G401.6 (cell line): ENCODE data around the gene ZBTB46.
"Not testable (repeated sequence)": the region's sequence is repeated elsewhere in the genome, so short reads cannot be mapped to it uniquely, and the experiment has no call there.

ENCODE experiments used
- FAIRE-seq: peaks from 2 replicates; lab custom pipeline; 2012; peaks lifted over from hg19 to GRCh38; lab: Jason Lieb, UNC

ZBTB46 gene

GRCh38 chr20:63814891-63815614, 16.0 kb downstream of the ZBTB46 start:
- no peak for FAIRE-seq

GRCh38 chr20:63811491-63811875, 19.6 kb downstream of the ZBTB46 start:
- no peak for FAIRE-seq

DNA sequence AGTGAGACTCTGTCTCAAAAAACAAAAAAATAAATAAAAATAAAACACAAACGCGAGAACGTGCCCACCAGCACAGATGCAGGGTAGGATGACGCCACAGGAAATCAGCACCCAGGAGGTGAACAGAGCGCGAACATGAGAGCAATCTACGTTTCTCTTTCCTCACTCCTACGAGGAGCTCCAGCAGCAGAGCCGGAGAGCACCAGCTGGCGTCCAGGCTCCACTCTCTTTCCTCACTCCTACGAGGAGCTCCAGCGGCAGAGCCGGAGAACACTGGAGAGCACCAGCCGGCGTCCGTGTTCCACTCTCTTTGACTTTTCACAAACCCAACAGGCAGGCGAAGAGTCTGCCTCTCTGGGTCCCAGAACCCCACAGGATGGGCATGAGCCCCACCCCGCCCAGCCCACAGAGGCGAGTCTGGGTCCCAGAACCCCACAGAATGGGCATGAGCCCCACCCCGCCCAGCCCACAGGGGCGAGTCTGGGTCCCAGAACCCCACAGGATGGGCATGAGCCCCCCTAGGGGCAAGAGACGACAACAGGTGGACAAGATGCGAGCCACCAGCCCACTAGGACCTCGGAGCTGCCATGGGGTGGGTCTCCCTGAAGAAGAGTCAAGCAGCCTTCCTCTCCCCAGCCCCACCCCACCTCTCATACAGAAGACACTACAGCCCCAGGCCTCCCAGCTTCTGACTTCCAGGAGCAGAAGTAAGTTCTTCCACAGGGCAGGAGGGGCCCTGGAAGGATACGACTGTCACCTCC, 20.2 kb downstream of the ZBTB46 start:
- FAIRE-seq: no peak

- no peak for FAIRE-seq
Observed at GRCh38 chr20:63809856-63810255, 21.2 kb downstream of the ZBTB46 start.

GRCh38 chr20:63808964-63809674, 21.9 kb downstream of the ZBTB46 start:
- no peak for FAIRE-seq

DNA sequence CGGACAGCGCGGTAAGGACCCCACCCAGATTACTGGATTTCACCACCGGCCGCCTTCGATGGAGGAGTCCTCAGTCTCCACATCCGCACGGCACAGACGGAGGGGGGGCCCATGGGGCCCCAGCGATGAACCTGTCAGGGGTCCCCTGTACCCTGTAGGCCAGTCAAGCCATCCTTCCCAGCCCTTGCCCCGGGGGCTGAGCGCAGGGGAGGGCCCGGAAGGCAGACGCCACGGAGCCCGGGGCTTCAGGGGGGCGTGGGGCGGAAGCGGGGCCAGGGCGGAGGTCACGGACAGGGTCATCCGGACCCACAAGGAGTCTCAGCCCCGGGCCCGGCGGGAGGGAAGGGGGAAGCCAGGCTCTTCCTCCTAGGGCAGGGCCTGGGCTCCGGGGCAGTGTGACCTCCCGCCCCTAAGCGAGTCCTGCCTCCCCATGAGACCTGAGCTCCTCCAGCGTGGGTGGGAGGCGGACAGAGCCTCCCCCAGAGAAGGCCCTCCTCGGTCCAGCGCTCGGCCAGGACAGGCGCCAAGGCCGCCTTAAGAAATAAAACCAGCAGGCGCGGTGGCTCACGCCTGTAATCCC, 22.8 kb downstream of the ZBTB46 start:
- no peak for FAIRE-seq

DNA sequence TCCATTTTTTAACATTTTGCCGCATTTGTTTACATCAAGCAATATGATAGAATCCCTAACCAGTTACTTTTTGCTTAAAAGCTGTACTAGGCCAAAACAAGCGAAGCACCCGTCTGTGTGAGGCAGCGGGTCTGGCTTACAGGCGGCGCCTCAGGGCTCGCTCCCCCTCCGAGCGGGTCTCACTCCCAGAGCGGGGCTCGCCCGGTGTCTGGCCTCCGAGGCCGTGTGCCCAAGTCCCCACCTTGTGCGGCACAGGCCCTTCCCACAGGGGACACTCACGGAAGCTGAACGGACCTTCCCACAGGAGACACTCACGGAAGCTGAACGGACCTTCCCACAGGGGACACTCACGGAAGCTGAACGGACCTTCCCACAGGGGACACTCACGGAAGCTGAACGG, 23.4 kb downstream of the ZBTB46 start:
- no peak for FAIRE-seq

GRCh38 chr20:63804308-63804636, 26.8 kb downstream of the ZBTB46 start:
- no peak for FAIRE-seq

DNA sequence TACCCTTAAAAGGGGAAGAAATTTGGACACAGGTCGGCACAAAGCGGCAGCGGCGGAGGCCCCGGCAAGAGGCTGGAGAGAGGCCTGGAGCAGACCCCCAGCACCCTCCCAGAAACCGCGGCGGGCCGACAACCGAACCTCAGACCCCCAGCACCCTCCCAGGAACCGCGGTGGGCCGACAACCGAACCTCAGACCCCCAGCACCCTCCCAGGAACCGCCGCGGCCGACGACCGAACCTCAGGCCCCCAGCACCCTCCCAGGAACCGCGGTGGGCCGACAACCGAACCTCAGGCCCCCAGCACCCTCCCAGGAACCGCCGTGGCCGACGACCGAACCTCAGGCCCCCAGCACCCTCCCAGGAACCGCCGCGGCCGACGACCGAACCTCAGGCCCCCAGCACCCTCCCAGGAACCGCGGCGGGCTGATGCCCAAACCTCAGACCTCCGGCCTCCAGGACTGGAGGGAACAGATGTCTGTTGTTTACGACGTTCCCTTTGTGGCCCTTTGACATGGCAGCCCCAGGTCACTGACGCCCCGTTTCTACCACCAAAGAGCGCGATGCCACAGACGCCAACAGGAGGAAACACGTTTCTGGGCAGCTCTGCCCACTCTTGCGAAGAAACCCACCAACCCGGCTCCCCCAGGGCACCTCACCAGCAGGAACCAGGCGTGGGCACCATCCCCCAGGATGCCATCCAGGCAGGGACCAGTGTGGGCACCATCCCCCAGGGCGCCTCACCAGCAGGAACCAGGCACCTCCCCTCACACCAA, 28.4 kb downstream of the ZBTB46 start:
- FAIRE-seq: no peak

GRCh38 chr20:63801174-63801573, 29.9 kb downstream of the ZBTB46 start:
- not testable (repeated sequence) for FAIRE-seq

GRCh38 chr20:63800411-63800810, 30.7 kb downstream of the ZBTB46 start:
- FAIRE-seq: not testable (repeated sequence)

- FAIRE-seq: not testable (repeated sequence)
Observed at GRCh38 chr20:63799127-63799526, 31.9 kb downstream of the ZBTB46 start.

DNA sequence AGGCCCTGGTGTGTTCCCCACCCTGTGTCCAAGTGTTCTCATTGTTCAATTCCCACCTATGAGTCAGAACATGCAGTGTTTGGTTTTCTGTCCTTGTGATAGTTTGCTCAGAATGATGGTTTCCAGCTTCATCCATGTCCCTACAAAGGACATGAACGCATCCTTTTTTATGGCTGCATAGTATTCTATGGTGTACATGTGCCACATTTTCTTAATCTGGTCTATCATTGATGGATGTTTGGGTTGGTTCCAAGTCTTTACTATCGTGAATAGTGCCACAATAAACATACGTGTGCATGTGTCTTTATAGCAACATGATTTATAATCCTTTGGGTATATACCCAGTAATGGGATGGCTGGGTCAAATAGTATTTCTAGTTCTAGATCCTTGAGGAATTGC, 33.9 kb downstream of the ZBTB46 start:
- FAIRE-seq: not testable (repeated sequence)

DNA sequence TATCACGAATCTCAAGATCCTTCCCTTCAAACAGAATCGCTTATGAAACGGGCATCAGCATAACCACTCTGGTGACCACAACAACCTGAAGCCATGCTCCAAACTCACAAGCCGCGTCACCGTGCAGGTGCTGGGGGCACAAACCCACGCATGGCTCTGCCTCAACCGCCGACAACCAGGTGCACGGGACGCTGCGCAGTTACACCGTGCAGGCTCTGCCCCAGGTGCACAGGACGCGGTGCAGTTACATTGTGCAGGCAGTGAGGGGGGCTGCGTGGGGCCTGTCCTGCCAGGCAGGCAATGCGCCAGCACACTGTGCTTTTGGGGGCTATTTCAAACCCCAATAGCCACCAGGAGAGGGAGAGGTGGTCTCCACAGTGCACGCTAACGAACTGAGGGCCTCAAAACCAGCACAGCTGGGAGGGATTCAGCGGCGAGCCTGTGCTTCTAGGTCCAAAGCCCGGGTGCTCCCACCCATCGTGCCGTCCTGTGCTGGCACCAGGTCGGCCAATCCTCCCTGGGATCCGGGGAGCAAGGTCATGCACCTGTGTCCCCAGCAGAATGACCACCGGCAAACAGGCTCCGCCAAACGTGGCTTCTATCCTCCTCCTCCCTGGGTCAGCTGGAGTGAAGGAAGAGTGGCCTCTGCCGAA, 35.8 kb downstream of the ZBTB46 start:
- no peak for FAIRE-seq

DNA sequence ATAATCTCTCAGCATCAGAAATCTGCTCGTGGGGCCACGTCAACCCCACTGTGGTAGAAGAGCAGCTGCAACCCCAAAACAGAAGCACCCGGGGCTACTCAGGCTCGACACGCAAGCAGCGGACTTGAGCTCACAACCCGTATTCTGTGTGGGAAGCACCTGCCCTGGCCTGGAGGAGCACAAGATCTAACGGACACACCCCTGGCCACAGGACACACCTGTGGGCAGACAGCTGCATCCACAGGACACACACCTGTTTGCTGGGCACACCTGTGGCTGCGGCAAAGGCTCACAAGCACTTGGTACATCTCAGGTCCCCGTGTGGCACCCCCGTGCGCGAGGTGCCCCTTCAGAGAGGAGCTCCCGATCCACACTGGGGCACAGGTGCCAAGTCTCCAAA, 36.5 kb downstream of the ZBTB46 start:
- no peak for FAIRE-seq

DNA sequence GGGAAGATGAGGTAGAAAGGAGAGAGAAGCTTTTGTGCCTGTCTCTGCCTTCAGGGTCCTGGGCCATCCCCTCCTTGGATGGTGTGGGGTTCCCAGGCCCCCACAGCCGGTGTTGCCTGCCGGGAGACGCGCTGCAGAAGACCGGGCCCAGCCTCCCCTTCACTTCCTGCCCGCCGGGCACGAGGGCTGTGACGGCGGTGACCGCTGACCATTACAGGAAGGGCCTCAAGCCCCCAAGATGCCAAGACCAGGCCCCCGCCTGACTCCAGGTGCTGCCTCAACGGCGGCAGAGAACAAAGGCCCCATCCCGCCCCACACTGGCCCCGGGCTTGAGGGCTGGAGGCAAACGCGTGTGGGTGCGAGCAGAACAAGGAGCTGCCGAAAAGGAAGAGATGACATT, 38.2 kb downstream of the ZBTB46 start:
- no peak for FAIRE-seq

DNA sequence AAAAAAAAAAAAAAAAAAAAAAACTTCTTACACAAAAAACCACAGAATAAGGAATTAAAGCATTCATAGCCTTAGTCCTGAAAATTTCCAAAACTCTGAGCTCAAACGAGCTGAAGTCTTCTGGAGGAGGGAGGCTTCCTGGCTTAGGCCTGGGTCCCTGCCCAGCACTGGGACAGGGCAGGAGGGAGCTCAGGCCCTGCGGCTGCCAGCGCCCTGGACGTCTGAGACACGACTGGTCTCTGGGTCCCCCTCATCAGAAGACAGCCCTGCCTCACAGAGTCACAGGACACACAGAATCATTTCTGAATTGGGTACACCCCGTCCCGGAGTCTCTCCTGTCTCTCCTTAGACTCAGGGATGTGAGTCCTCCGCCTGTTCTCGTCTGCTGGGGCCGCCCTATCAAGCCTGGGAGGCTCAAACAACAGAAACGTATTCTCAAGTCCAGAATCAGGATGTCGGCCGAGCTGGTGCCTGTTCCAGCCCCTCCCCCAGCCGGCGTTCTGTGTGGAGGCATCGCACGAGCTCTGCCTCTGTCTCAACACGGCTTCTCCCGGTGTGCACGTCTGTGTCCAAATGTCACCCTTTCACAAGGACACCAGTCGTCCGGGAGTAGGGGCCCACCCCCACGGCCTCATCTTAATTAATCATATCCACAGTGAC, 39.4 kb downstream of the ZBTB46 start:
- no peak for FAIRE-seq

- no peak for FAIRE-seq
Observed at GRCh38 chr20:63790572-63791168, 40.4 kb downstream of the ZBTB46 start.

DNA sequence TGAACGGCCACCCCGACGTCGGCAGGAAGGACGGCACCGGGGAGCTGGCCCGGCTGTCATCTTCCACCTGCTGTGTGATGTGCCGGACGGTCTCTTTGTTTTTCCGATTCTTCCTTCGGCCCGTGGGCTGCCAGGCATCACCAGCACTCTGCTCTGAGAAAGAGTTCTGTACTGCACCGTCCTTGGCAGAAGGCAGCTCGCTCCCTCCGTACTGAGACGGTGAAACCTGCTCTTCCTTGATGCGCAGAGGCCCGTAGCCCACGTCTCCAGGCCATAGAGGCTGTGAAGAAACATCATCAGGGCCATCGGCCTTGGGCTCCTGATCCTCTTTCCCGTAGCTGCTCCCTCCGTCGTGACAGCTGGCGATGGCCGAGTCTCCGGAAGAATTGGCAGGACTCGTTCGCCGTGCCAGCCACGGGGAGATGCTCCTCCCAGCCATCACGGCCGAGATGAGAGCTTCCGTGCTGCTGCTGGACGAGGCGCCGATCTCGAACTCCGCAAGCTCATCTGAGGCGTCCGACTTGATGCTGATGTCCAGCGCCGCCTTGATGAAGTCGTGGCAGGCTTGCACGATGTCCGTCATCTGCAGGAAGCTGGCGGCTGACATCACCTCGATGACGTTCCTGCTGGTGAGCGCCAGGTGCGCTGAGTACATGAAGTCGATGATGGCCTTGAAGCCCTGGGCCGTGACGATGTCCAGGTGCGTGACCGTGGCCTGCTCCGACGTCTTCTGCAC, 41.1 kb downstream of the ZBTB46 start:
- no peak for FAIRE-seq

DNA sequence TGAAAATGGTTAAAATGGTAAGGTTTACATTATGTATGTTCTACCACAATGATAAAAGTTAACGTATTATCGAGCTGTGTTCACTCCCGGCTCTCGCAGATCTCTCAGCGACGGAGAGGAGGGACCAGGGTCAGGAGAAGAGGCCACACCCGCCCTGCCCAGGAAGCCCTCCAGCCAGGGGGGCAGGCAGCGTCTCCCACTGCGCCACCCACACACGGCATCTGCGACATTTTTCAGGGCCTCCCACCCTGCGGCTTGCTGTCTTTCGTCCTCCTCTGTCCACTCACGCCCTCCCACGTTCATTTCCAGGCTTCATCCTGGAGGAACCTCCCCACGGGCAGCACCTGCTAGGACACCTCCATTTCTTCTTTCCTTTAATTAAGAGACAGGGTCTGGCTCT, 43.3 kb downstream of the ZBTB46 start:
- FAIRE-seq: no peak
